B cell (primary cell): ENCODE results near the gene APLN. TPM values are rescaled to one million over a fixed set of nuclear protein-coding genes. Genes with fewer than 3 reads are reported as not detected.

Experiments
- ATAC-seq: fragments of 200-7000 bp; cut with Tn5 transposase; one replicate; pipeline ENCODE4 v1.10.0; 2021; ENCODE audit warnings: low read depth, mild to moderate bottlenecking, moderate number of reproducible peaks, moderate library complexity
- CTCF ChIA-PET: fragments of 350-600 bp; sonication (Branson Sonifier 250); formaldehyde crosslinking; loops from one replicate; lab custom pipeline; 2021; ENCODE audit warnings: antibody characterized with exemption, inconsistent platforms; lab: Charles Lee
- POLR2A ChIA-PET: fragments of 350-600 bp; sonication (Branson Sonifier 250); formaldehyde crosslinking; loops from one replicate; lab custom pipeline; 2021; ENCODE audit warnings: antibody characterized with exemption; lab: Charles Lee
- DNase-seq: peaks from one replicate; pipeline ENCODE4 v3.0.0; 2013
- H2AFZ ChIP-seq: 2 replicates; pipeline ENCODE4 v1.6.1; 2012; ENCODE audit warnings: mild to moderate bottlenecking, low read depth, low read length; ENCODE audit not compliant: insufficient read depth, poor library complexity, severe bottlenecking
- H3K27ac ChIP-seq, 2 donors: 1 replicate in 1 of 2; 2 replicates in 1 of 2; pipeline ENCODE4 v1.5.1; 2012 to 2013; ENCODE audit warnings: low read length in 2 of 2, mild to moderate bottlenecking in 2 of 2, moderate library complexity in 1 of 2
- H3K27me3 ChIP-seq, 4 experiments: fragments of 200-600 bp in 1 of 4; sonication (generic) in 1 of 4; replicated peaks in 1 of 4; 1 replicate in 2 of 4; 2 replicates in 2 of 4; pipeline versions ENCODE4 v1.6.1 to v1.7.0; 2013 to 2016; ENCODE audit warnings: low read length in 3 of 4, mild to moderate bottlenecking in 2 of 4, mixed read lengths in 1 of 4, moderate library complexity in 1 of 4; ENCODE audit not compliant: insufficient read depth in 4 of 4, control insufficient read depth in 3 of 4; ENCODE audit errors: control extremely low read depth in 1 of 4
- H3K36me3 ChIP-seq, 2 experiments: replicated peaks in 1 of 2; 1 replicate in 1 of 2; 2 replicates in 1 of 2; pipeline versions ENCODE4 v1.6.1 to v1.7.1; 2013; ENCODE audit warnings: low read length in 1 of 2; ENCODE audit not compliant: insufficient read depth in 2 of 2, control insufficient read depth in 1 of 2; ENCODE audit errors: control extremely low read depth in 1 of 2, extremely low read depth in 1 of 2
- H3K4me1 ChIP-seq, 2 donors: fragments of 200-600 bp in 1 of 2; sonication (generic) in 1 of 2; 1 replicate in 1 of 2; 2 replicates in 1 of 2; pipeline versions ENCODE4 v1.5.1 to v1.6.1; 2013 to 2017; ENCODE audit warnings: low read length in 2 of 2; ENCODE audit not compliant: control insufficient read depth in 2 of 2, insufficient read depth in 2 of 2
- H3K4me2 ChIP-seq: replicated peaks from 2 replicates; pipeline ENCODE3; 2012; ENCODE audit warnings: mild to moderate bottlenecking, low read depth, low read length; ENCODE audit not compliant: poor library complexity, severe bottlenecking
- H3K4me3 ChIP-seq, 5 experiments: fragments of 200-600 bp in 1 of 5; sonication (generic) in 1 of 5; 1 replicate in 3 of 5; 2 replicates in 2 of 5; pipeline versions ENCODE4 v1.5.1 to v1.7.0; 2011 to 2016; ENCODE audit warnings: low read length in 4 of 5, mild to moderate bottlenecking in 4 of 5, low read depth in 2 of 5, control low read depth in 1 of 5, moderate library complexity in 1 of 5; ENCODE audit not compliant: insufficient read depth in 1 of 5; ENCODE audit errors: control extremely low read depth in 1 of 5, extremely low read depth in 1 of 5
- H3K79me2 ChIP-seq: fragments of 200-600 bp; sonication (generic); one replicate; pipeline ENCODE4 v1.6.0; 2016; ENCODE audit warnings: low read length; ENCODE audit not compliant: control insufficient read depth, insufficient read depth
- H3K9ac ChIP-seq: fragments of 200-600 bp; sonication (generic); 2 replicates; pipeline ENCODE4 v1.6.1; 2017; ENCODE audit warnings: mild to moderate bottlenecking, low read length, moderate library complexity
- H3K9me3 ChIP-seq, 3 donors: one replicate each; pipeline versions ENCODE4 v1.6.1 to v1.7.1; 2013; ENCODE audit warnings: low read length in 2 of 3; ENCODE audit not compliant: control insufficient read depth in 2 of 3, insufficient read depth in 1 of 3; ENCODE audit errors: control extremely low read depth in 1 of 3
- H4K20me1 ChIP-seq: 2 replicates; pipeline ENCODE4 v1.6.0; 2012; ENCODE audit warnings: mild to moderate bottlenecking, low read length; ENCODE audit not compliant: insufficient read depth, control insufficient read depth, poor library complexity, severe bottlenecking
- H3K27ac Mint-ChIP-seq: one replicate; pipeline ENCODE4 v1.8.0; 2021; ENCODE audit warnings: mixed read lengths
- H3K27me3 Mint-ChIP-seq: one replicate; pipeline ENCODE4 v1.8.0; 2021; ENCODE audit warnings: mixed read lengths
- H3K4me1 Mint-ChIP-seq: one replicate; pipeline ENCODE4 v1.8.0; 2021; ENCODE audit warnings: mixed read lengths
- H3K4me3 Mint-ChIP-seq: one replicate; pipeline ENCODE4 v1.8.0; 2021; ENCODE audit warnings: mixed read lengths
- H3K9me3 Mint-ChIP-seq: one replicate; pipeline ENCODE4 v1.8.0; 2022; ENCODE audit warnings: mixed read lengths; ENCODE audit not compliant: insufficient read depth
- CTCF ChIP-seq: fragments of 200-600 bp; IDR thresholded peaks from one replicate; pipeline ENCODE4 v1.8.0; 2022; ENCODE audit warnings: antibody characterized with exemption, mild to moderate bottlenecking
- EZH2 ChIP-seq: IDR thresholded peaks from 2 replicates; pipeline ENCODE4 v1.6.1; 2012; ENCODE audit warnings: borderline replicate concordance, low read depth, mild to moderate bottlenecking, moderate library complexity, low read length; ENCODE audit not compliant: insufficient read depth, poor library complexity, severe bottlenecking
- WGBS: methylation state at CpG from one replicate; pipeline ENCODE4 v1.1.5; 2013; ENCODE audit warnings: missing lambda C conversion rate; ENCODE audit not compliant: insufficient coverage; 5-methylcytosine and 5-hydroxymethylcytosine counted together
- intact Hi-C: fragments of 100-400 bp; cut with micrococcal nuclease; formaldehyde crosslinking; loops from one replicate; pipeline ENCODE4 v1.10.0; 2022
- polyA plus RNA-seq: library from polyadenylated mRNA; depleted of rRNA; stranded (reverse); fragments of >200 nt; gene quantifications from 2 replicates; pipeline ENCODE4 v1.2.3, GENCODE V29; 2012
- total RNA-seq, 2 donors: library from RNA; stranded (reverse); fragments of 120-200 nt in 1 of 2; gene quantifications; 1 replicate in 1 of 2; 2 replicates in 1 of 2; pipeline versions ENCODE4 v1.2.3 to v1.2.4, GENCODE V29; 2013 to 2022

Gene APLN
- total and polyA plus RNA-seq, 2 donors (not counting 1 experiment from before 2014, with no cell fraction given) = not detected

DNA sequence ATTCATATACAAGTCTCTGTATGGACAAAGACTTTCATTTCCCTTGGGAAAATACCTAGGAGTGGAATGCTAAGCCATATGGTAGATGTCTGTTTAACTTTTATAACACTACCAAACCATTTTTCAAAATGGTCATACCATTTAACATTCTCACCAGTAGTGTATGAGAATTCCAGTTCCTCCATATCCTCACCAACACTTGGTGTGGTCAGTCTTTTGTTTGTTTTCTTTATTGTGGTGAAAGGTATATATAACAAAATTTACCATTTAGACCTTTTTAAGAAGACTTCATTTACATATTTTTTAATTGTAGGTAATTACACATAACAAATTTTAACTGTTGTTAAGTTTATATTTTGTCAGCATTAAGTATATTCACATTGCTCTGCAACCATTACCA is 12.7 kb upstream of the APLN start:
- Mint-ChIP-seq H3K4me1 (no peaks in the 10 kb centered on the region), H3K27ac (no peak overlapping the region), H3K4me3 (no peak overlapping the region), H3K27me3 (no peaks in the 10 kb centered on the region), H3K9me3 (peaks cover 4% of the 10 kb centered on the region)
- ATAC-seq (no peak), DNase-seq (no peak)
- H3K27me3 ChIP-seq = no peaks in the 10 kb centered on the region
- no peaks in the 10 kb centered on the region for H3K79me2 ChIP-seq
- no peaks in the 10 kb centered on the region for H3K9me3 ChIP-seq
- no peak overlapping the region for H3K4me2 ChIP-seq
- no peaks in the 10 kb centered on the region for H3K36me3 ChIP-seq
- H3K9ac ChIP-seq = no peak overlapping the region
- H3K27ac ChIP-seq = no peak overlapping the region
- no peak overlapping the region for H2AFZ ChIP-seq
- TF ChIP-seq EZH2 = no peak
- no peak for TF ChIP-seq CTCF
- CTCF ChIA-PET = no interaction called here
- POLR2A ChIA-PET = no interaction called here
- no peaks in the 10 kb centered on the region for H3K4me1 ChIP-seq
- H3K4me3 ChIP-seq = no peak overlapping the region
- intact Hi-C loops = no loop called here
- H4K20me1 ChIP-seq = no peaks in the 10 kb centered on the region

- no peaks in the 10 kb centered on the region for H4K20me1 ChIP-seq
- DNase-seq (no peak), ATAC-seq (no peak)
- TF ChIP-seq CTCF = no peak
- no peak for TF ChIP-seq EZH2
- no peak overlapping the region for H3K4me3 ChIP-seq
- ChIA-PET POLR2A (no interaction called here), CTCF (no interaction called here)
- H3K4me3 Mint-ChIP-seq = no peak overlapping the region
- H3K27me3 ChIP-seq = no peaks in the 10 kb centered on the region
- H3K27me3 Mint-ChIP-seq = no peaks in the 10 kb centered on the region
- H3K27ac Mint-ChIP-seq = no peak overlapping the region
- no peak overlapping the region for H3K9ac ChIP-seq
- H3K9me3 Mint-ChIP-seq = peaks cover 4% of the 10 kb centered on the region
- WGBS = no CpG with 5 or more reads among the region's 7 CpGs
- H3K4me1 Mint-ChIP-seq = no peaks in the 10 kb centered on the region
- H3K27ac ChIP-seq = no peak overlapping the region
- intact Hi-C loops = no loop called here
- H3K9me3 ChIP-seq = no peaks in the 10 kb centered on the region
- no peak overlapping the region for H2AFZ ChIP-seq
- no peak overlapping the region for H3K4me2 ChIP-seq
- H3K4me1 ChIP-seq = no peaks in the 10 kb centered on the region
- no peaks in the 10 kb centered on the region for H3K36me3 ChIP-seq
- H3K79me2 ChIP-seq = no peaks in the 10 kb centered on the region
These were observed 11.3 kb upstream of the APLN start for GRCh38 chrX:129665916-129666644.
